Ovary (tissue), 3 donors: ENCODE measurements around the gene IQCF6.
"Not testable (repeated sequence)": the region's sequence is repeated elsewhere in the genome, so short reads cannot be mapped to it uniquely, and the experiment has no call there.

ENCODE experiments used
- CTCF ChIP-seq, 3 donors: fragments of 450-650 bp in 2 of 3; fragments of 200-600 bp in 1 of 3; IDR thresholded peaks; one replicate each; pipeline versions ENCODE4 v1.5.1 to v1.8.0; 2016 to 2022; ENCODE audit warnings: antibody characterized with exemption in 3 of 3, mild to moderate bottlenecking in 1 of 3
- POLR2A ChIP-seq: fragments of 450-650 bp; IDR thresholded peaks from one replicate; pipeline ENCODE4 v1.6.1; 2017; ENCODE audit warnings: antibody characterized with exemption, mild to moderate bottlenecking, moderate library complexity
- donor health status: DM: no; HTN: no; CAD: no.

- not testable (repeated sequence) for TF ChIP-seq CTCF (IDR thresholded peaks at IDR 0.05); POLR2A
Observed at GRCh38 chr3:51742978-51743377, 36.1 kb downstream of the IQCF6 start.
